Left colon (tissue), 2 donors: ENCODE results near the gene CCDC92. TPM values are rescaled to one million over a fixed set of nuclear protein-coding genes. Genes with fewer than 3 reads are reported as not detected.

Experiments used
- ATAC-seq: fragments of 200-7000 bp; cut with Tn5 transposase; one replicate; pipeline ENCODE4 v1.9.1; 2020; ENCODE audit warnings: mild to moderate bottlenecking, moderate library complexity
- DNase-seq, 2 donors: peaks; one replicate each; pipeline ENCODE4 v3.0.0-alpha.2; 2020
- intact Hi-C, 2 donors: fragments of 100-400 bp; cut with DNase I in 1 of 2; cut with micrococcal nuclease in 1 of 2; formaldehyde crosslinking; loops; one replicate each; pipeline versions ENCODE4 v1.11.2 to v1.14.0; 2022; cut with DNase I, micrococcal nuclease
- long read RNA-seq: library from polyadenylated mRNA; unstranded; transcript quantifications from one replicate; pipeline ENCODE4 v2.0.0, GENCODE V29; 2021
- total RNA-seq, 2 donors: library from RNA; stranded (reverse); fragmentation: NEBNext Ultra II Directional; extraction: Animal tissue kit (Norgen Biotek cat#: 25700); gene quantifications; one replicate each; pipeline ENCODE4 v1.2.1, GENCODE V29; 2021
- donor health status: DM: no; HTN: no; CAD: no.
- donor health status: DM: yes; HTN: yes; CAD: no.

Gene CCDC92
- total RNA-seq, result 10 to 100 TPM; 20.6 to 25.6 TPM
- long read RNA-seq, full-length matches to known transcripts, result 7 of 40 reads
- long read RNA-seq, partial matches to known transcripts, result 0 of 40 reads
- long read RNA-seq, other reads (novel, unspliced or antisense), result 33 of 40 reads

GRCh38 chr12:123972457-123973401, at the start of gene CCDC92, which contains the start of gene ZNF664:
CCDC92 (minus strand) TSS chr12:123972831; CDS start chr12:123944305, 28,526 bp downstream.
ZNF664 (plus strand) TSS chr12:123973215; CDS start chr12:124012145, 38,930 bp downstream.
- ATAC-seq, result peak; percentile 78
- intact Hi-C loops, result no loop called here

GRCh38 chr12:124022161-124022560, 49.5 kb upstream of the CCDC92 start:
- no peak for ATAC-seq
- intact Hi-C loops, result no loop called here
- DNase-seq, result no peak

More at GRCh38 chr12:123972457-123973401, at the start of gene CCDC92, which contains the start of gene ZNF664:
- peak; percentile 92 to 95 for DNase-seq

- intact Hi-C loops, result no loop called here
- no peak for DNase-seq
- no peak for ATAC-seq
Measured at GRCh38 chr12:124021007-124021406, 48.4 kb upstream of the CCDC92 start.

- intact Hi-C loops, result no loop called here
- DNase-seq (no peak), ATAC-seq (no peak)
Measured at GRCh38 chr12:124020514-124020949, 47.9 kb upstream of the CCDC92 start.

- intact Hi-C loops, result no loop called here
- ATAC-seq, result no peak
- no peak for DNase-seq
Measured at GRCh38 chr12:124019115-124019514, 46.5 kb upstream of the CCDC92 start.

DNA sequence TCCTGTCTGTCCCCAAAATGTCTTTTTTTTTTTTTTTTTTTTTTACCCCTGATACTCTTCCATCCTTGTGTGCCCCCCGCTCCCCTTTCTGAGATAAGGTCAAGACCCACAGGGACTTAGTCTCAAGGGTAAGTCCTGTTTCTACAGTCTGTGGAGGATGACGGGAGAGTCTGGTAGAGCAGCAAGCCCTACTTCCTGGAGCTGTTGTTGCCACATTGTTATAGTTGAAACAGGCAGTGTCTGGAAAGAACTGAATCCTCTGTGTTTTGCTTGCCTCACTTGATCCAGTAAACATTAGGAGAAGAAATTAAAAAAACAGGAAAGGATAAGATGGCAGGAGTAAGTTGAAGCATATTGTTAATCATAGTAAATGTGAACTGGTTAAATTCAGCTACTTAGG, 45.9 kb upstream of the CCDC92 start:
- ATAC-seq, result no peak
- intact Hi-C loops, result no loop called here
- no peak for DNase-seq

DNA sequence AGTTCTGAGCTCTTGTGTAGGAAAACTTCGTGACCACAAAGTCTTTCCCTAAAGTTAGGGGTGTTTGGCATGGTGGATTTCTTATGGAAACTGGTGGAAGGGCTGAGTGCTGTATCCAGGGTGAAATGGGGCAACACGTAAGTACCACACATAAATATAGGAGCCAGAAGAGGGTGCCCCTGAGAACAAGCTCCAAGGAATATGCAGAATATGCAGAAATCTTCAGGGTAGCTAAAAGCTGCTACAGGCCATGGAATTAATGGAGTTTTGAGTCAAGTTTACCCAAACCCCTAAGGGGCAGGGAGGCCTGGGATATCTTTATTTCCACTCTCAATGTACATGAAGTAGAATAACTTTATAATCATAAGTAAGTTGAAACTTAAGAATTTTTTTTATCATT, 44.4 kb upstream of the CCDC92 start:
- ATAC-seq, result no peak
- DNase-seq, result no peak
- intact Hi-C loops, result no loop called here

DNA sequence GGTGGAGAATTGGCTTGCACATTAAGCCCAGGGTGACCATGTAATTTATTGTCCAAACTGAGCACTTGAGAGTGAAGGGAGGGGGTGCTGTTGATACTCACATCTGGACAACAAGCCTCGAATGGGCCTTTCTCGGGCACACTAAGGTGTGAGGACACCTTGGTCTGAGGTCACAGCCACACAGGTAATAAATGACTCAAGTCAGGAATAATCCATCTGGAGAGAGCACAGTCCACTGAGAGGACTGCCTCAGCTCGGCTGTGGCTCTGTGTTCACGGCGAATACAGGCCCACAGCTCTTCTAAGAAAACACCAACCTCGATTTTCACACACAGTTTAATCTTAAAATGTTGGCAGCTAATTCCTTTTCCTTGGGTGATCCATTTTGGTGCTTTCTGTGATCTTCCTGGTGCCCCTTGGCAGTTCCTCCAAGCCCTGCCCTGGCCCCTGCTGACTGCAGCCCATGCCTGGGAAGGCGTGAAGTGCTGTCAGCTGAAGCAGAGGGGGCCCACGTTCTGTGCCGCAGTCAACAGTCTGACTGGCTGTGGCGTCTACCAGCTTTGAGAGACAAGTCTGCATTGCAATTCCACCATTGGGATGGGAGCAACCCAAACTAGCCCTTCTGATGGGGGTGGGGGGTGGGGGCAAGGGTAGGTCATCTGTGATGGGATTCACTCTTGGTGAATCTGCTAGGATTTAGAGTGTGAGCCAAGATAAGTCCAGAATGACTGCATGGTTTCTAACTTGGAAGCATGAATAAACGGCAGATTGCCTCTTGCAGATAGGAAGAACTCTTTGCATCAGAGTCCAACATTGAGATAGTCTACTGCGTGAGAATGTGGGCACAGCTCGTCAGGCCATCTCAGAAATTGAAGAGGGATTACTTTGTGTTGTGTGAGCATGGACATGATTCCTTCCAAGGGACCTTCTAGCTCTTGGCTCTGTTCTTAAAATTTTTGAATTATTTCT, 43.1 kb upstream of the CCDC92 start:
- ATAC-seq, result peak; percentile 31
- intact Hi-C loops, result no loop called here
- no peak for DNase-seq

GRCh38 chr12:124013073-124013472, 40.4 kb upstream of the CCDC92 start:
- DNase-seq (no peak), ATAC-seq (no peak)
- intact Hi-C loops, result no loop called here

- ATAC-seq (no peak), DNase-seq (no peak)
- intact Hi-C loops, result no loop called here
Measured at GRCh38 chr12:124011435-124012115, 38.9 kb upstream of the CCDC92 start.

GRCh38 chr12:124010687-124011086, 38.1 kb upstream of the CCDC92 start:
- intact Hi-C loops, result no loop called here
- DNase-seq, result no peak
- no peak for ATAC-seq

DNA sequence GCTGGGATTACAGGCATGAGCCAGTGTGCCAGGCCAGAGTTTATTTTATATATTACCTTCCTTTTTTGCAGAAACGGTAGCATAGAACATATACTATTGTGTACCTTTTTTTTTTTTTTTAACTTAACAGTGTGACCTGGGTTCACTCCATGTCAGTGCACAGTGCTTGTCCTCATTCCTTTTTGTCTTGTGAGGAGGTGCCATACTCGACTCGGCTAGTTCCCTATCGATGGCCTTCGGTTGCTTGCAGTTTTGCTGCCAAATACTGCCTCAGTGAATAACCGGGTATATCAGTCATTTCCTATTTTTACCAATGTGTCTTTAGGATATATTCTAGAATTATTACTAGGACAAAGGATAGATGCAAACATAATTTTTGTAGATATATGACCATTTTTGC, 37.1 kb upstream of the CCDC92 start:
- no peak for DNase-seq
- ATAC-seq, result no peak
- intact Hi-C loops, result no loop called here

GRCh38 chr12:124008595-124008994, 36.0 kb upstream of the CCDC92 start:
- no peak for ATAC-seq
- intact Hi-C loops, result no loop called here

DNA sequence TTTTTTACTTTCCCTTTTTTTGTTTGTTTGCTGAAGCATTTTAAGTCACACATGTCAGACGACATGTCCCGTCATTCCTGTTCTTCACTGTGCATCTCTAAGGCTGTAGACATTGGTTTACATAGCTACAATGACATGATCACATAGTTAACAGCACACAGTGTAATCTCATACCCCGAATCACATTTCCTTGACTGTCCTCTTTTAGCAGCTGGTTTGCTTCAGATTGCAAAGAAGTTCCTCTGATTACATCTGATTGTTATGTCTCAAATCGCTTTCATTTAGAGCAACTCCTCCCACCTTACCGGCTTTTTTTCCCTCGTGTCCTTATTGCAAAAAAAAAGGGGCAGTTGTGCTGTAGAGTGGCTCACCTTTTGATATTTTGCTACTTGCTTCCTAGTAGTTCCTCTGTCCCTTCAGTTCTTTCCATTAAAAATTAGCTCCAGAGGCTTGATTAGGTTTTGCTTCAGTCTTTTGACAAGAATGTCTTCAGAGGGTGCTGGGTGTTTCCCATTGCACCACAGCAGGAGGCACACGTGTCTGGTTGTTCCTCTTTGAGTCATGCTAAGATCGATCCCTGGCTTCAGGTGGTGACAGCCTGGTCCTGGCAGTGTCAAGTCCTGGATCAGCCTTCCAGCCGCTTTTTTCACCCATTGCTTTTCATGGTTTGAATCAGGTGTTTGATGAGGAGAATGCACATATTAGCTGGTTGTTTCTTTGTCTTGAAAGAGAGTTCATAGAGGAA, 35.4 kb upstream of the CCDC92 start:
- DNase-seq (no peak), ATAC-seq (no peak)

More at GRCh38 chr12:124008595-124008994, 36.0 kb upstream of the CCDC92 start:
- no peak for DNase-seq

DNA sequence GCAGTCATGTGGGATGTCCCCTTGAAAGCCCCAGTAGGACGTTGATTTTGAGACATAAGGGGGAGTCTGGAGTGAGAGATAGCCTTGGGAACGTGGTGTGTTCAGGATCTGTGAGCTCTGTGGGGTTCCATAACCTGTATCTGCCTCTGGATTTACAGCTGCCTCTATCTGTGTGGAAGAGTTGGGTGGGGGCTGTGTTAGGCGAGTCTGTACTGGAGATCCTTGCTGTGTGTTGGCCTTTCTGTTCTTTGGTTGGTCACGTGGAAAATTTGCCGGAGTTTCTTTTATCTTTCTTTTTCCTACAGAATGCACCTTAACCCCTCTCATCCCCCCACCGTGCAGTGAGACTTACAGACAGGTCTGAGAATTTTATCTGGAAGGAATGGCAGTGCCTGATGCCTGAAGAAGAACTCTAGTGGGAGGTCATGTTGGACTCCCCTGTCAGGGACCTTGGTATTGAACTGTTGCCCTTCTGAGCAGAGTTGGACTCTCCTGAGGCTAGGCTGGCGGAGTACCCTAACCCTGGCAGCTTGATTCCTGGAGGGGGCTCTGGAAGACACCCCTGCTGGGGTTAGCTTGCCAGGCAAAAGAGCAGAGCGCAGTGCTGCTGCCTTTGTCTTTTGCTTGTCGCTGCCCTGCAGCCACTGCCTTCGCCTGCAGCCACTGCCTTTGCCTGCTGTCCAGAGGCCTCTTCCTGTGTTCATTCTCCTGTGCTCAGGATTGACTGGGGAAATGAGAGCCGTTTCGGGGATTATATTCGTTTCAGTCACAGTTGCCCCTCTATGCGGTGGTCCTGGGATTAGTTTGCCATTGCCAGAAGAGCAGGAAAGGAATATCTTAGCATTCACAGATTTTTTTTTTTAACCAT, 34.4 kb upstream of the CCDC92 start:
- ATAC-seq (no peak), DNase-seq (no peak)
- intact Hi-C loops, result no loop called here

More for the DNA sequence above, 35.4 kb upstream of the CCDC92 start:
- intact Hi-C loops, result no loop called here

- ATAC-seq (no peak), DNase-seq (no peak)
Measured at GRCh38 chr12:124006085-124006845, 33.6 kb upstream of the CCDC92 start.

More at GRCh38 chr12:124006085-124006845, 33.6 kb upstream of the CCDC92 start:
- intact Hi-C loops, result no loop called here
